ENCODE data around the gene TUBB2B.

- no peak for TF ChIP-seq EZH2 (IDR thresholded peaks at IDR 0.05; ENCODE audit: low read length, missing control alignments)
- peak; percentile 98 to 99 for TF ChIP-seq CTCF (conservative IDR thresholded peaks at IDR 0.05 in 1 of 2, IDR thresholded peaks at IDR 0.05 in 1 of 2; ENCODE audit: low read depth in 1 of 2, low read length in 2 of 2)
These were observed 24.2 kb upstream of the TUBB2B start for GRCh38 chr6:3251462-3252314.
